AML-193 (cell line): ENCODE data around the gene GATA2.

ENCODE experiments used
- DNase-seq, 2 experiments: peaks; one replicate each; lab custom pipeline; 2025; lab: John Stamatoyannopoulos, UW

The GATA2 gene

DNA sequence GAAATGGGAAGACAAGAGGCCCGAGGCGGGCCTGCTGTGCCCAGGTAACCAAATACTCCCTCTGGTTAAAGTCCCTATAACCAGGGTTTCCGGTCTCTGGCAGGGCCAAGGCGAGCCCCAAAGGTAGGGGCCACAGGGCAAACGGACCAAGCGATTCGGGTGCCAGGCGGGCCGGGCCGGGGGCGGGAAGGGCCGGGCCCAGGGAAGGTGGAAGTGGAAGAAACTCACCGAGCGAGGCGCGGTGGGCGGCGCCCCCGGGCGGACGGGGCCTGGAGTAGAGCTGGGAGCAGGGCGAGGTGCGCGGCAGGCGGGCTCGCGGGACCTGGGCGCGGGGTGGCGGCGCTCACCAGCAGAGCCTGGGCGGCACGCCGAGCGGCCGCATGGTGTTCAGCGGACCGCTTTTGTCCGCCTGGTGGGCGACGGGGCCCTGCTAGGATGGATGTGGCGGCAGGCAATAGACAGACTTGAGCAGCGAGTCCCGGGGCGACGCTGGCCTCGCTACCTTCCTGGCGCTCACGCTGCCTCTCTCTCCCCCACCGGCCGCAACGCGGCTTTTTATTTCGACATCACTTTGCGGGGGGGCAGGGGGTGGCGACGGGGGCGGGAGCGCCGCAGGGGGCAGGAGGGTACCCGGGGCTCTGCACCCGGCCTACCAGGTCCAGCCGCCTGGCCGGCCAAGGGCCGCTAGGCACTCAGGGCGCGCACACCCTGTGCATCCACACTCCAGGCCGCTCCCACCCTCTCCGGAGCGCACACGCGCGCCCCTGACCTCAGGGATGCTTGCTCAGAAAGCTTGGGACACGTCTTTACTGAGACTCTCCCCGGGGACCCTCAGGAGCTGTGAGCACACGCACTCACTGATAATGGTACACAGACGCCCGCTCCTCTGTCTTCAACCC lies at the start of gene GATA2:
Gene GATA2, minus strand, starts transcription at position 531 of the 899 bp plus-strand sequence. CDS start 6,170 bp downstream, outside the sequence.
- no peak for DNase-seq

GRCh38 chr3:128541246-128541645 lies 48.2 kb upstream of the GATA2 start:
- no peak for DNase-seq

DNA sequence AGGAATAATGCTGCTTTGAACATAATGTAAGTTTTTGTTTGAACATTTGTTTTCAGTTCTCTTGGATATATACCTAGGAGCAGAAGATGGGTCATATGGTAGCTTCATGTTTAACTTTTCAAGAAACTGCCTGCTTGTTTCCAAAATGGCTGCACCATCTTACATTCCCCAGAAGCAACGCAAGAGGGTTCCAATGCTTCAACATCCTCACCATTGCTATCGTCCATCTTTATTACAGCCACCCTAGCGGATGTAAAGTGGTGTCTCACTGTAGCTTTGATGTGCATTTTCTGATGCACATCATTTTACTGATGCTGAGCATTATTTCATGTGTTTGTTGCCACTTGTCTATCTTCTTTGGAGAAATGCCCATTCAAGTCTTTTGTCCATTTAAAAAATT lies 46.4 kb upstream of the GATA2 start:
- DNase-seq, result no peak

DNA sequence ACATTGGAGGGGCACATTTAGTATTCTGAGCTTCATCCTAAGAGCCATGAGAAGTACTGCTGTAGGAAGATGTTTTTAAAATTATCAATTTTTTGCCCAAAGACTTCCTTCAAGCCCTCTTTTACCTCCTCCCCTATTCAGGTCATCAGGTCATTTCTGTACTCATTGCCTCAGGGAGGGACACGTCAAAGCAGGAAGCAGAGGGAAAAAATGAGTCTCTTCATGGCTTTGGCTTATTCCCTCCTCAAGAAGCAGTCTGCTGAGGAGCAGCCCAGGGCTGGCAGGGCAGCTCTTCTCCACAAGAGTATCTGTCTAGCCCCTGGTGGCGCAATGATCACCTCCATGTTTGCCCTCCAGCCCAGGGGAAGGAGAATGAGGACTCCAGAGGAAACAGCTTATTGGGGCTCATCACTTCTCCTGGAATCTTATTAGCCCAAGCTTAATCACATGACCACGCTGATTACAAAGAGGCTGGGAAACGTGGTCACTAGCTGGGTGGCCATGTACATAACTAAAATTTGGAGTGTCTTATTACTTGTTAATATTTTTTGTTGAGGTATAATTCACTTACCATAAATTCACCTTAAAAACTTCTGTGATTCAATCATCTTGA lies 44.2 kb upstream of the GATA2 start:
- DNase-seq, result no peak

GRCh38 chr3:128532012-128532983 lies 39.3 kb upstream of the GATA2 start:
- no peak for DNase-seq

GRCh38 chr3:128524374-128525299 lies 31.6 kb upstream of the GATA2 start:
- DNase-seq, result no peak

GRCh38 chr3:128523591-128523990 lies 30.6 kb upstream of the GATA2 start:
- DNase-seq, result no peak

DNA sequence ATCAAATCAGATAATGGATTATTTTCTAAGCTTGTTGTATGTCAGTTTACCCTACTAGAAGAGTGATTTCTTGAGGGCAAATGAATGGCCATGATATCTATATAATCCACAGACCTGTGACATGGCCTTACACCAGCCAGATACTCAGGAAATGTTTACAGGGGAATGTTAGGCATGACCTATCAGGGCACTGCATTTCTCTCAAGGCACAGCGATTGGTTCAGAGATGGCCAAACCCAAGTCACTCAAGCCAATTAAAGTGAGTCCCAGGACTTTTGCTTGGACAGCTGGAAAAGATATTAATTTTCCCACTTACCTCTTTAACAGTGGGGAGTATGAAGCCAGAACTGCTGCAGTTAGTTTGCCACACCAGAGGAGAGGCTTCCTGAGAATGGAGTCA lies 28.7 kb upstream of the GATA2 start:
- DNase-seq, result no peak

DNA sequence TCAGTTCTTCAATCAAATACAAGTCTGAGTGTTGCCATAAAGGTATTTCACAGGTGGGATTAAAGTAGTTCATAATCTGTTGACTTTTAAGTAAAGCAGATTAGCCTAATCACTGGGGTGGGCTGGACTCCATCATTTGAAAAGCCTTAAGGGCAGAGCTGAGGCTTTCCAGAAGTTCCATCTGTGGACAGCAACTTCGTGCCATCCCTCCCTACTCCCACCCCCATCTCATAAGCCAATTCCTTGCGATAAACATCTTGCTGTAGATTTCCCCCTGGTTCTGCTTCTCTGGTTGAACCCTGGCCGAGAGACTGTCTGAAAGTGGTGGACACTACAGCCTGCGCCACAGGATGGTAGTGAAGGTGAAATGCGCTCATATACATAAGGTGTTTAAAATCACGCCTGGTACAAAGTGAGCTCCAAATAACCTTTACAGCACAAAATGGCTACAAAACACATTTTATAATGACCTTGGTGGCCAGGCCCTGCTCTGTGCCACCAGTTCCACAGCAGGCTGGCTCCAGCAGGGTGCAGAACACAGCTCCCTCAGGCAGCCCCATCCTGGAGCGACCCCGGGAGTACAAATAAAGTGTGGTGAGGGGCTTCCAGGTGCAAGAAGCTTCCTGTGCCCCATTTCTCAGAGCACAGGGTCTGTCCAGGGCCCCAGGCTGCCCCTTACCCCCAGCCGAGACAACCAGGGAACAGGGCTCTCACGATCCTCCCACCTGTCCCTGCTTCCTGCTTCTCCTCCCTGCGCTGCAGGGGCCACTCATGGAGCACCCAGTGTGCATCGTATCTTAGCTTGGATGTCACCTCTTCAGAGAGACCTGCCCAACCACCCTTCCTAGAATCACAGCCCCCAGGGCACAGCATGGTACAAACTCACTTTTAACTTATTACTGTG lies 25.8 kb upstream of the GATA2 start:
- DNase-seq, result no peak

- no peak for DNase-seq
Observed at GRCh38 chr3:128517648-128518047, 24.6 kb upstream of the GATA2 start.

DNA sequence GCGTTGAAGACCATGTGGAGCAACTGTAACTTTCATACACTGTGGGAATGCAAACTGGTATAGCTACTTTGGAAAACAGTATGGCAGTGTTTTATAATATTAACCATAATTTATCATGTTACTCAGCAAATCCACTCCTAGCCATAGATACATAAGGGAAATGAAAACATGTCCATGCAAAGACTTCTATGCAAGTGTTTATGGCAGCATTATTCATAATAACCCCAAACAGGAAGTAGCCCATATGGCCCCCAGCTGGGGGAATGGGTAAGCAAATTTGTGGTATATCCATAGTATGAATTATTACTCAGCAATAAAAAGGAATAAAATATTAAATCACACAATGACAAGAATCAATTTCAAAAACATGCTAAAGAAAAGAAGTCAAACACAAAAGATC lies 23.0 kb upstream of the GATA2 start:
- DNase-seq, result no peak

GRCh38 chr3:128508852-128509251 lies 15.9 kb upstream of the GATA2 start:
- DNase-seq, result no peak

DNA sequence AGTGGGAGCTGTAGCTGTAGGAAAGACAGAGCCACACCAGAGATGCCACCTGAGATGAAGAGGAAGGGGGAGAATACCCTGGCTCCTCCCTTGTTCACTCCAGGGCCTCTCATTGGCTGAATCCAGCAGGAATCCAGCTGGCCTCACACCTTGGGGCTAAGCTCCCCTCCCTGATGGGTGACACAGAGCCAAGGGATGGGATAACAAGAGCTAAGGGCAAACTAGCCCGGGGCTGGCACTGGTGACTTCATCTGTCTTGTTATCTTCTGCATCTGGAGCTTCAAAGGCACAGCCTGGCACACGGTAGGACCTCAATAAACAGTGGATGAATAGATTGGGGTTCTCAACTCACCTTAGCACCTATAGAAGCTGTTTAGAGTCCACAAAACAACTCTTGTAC lies 13.8 kb upstream of the GATA2 start:
- DNase-seq, result no peak

DNA sequence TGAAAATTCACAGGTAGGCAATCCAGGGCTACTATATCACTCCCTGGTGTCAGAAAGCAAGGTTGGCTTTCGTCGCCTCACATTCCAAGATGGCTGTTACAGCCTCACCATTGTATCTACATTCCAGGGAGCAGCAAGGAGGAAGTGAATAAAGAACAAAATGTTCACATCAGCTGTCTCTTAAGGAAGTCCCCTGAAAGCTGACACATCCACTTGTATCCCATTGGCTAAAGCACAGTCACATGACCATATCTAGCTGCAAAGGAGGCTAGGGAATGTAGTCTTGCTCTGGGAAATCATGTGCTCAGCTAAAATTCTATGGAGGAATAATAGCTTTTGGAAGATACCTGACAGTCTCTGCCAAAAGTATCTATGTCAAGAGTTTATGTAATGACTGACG lies 12.8 kb upstream of the GATA2 start:
- DNase-seq, result no peak

DNA sequence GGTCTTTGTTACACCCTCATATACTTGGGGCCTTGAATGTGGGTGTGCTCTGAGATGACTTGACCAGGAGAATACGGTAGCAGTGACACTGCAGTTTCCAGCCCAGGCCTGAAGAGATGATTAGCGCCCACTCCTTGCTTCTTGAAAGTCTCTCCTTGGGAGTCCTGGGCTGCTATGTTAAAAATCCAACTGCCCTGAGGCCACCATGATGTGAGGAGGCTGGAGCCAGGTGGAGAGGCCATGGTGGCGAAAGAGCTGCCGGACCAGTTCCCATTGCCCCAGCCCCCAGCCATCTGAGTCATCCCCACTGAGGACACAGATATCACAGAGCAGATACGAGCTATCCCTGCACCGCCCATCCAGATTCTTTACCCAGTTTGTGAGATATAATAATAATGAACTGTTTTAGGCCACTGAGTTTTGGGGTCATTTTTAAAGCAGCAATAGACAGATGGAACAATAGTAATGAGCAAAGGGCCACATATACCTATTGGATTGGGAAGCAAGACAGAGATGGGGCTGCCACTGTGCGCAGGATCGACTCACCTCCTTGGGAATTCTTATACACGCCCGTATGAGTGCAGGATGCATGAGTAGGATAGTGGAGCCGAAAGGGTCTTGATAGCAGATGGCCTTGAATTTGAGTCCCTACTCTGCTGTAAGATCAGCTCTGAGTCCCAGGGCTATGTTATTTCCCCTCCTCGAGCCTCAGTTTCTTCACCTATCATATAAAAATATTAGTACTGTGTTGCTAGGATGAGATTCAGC lies 12.1 kb upstream of the GATA2 start:
- no peak for DNase-seq

GRCh38 chr3:128504533-128504915 lies 11.5 kb upstream of the GATA2 start:
- no peak for DNase-seq

GRCh38 chr3:128503751-128504532 lies 10.9 kb upstream of the GATA2 start:
- no peak for DNase-seq

DNA sequence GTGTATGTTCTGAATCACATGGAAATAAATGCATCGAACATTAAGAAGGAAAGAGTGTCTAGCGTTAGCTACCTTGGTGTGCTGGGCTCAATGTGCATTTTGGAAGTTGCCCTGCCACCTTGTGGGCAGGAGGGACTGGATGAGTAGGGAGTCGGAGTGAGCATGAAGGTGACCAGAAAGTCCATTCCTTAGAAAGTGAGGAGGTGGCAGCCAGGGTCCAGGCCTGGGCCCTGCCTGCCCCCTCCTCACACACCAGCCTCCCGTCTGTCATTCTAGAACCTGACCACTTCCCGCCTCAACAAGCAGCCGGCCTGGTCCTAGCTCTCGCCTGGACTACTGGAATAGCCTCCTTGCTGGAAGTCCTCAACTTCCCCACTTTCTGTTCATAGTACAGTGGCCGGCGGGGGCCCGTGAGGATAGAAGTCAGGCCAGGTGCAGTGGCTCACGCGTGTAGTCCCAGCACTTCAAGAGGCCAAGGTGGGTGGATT lies 10.2 kb upstream of the GATA2 start:
- DNase-seq, result no peak
